Forelimb muscle (tissue), 1 donor: ENCODE measurements around the gene SORCS2. TPM values are rescaled to one million over a fixed set of nuclear protein-coding genes. Genes with fewer than 3 reads are reported as not detected.

Experiments
- DNase-seq: peaks from one replicate; pipeline ENCODE4 v3.0.0-alpha.2; 2013; ENCODE audit warnings: low read depth
- polyA plus RNA-seq: library from polyadenylated mRNA; unstranded; fragments of 120-200 nt; gene quantifications from one replicate; pipeline ENCODE4 v1.2.1, GENCODE V29; 2013; ENCODE audit not compliant: insufficient read length

Gene SORCS2
- polyA plus RNA-seq, 1 donor, result 8.8 TPM

GRCh38 chr4:7505116-7505900 lies 313.0 kb downstream of the SORCS2 start:
- DNase-seq, result no peak

- no peak for DNase-seq
Measured at GRCh38 chr4:7506119-7506518, 313.8 kb downstream of the SORCS2 start.

- no peak for DNase-seq
Measured at GRCh38 chr4:7506572-7506971, 314.2 kb downstream of the SORCS2 start.

- no peak for DNase-seq
Measured at GRCh38 chr4:7507381-7507780, 315.0 kb downstream of the SORCS2 start.

- DNase-seq, result no peak
Measured at GRCh38 chr4:7510066-7510465, 317.7 kb downstream of the SORCS2 start.

GRCh38 chr4:7510538-7510937 lies 318.2 kb downstream of the SORCS2 start:
- no peak for DNase-seq

- DNase-seq, result no peak
Measured at GRCh38 chr4:7511525-7511924, 319.2 kb downstream of the SORCS2 start.

GRCh38 chr4:7512428-7512827 lies 320.1 kb downstream of the SORCS2 start:
- no peak for DNase-seq

GRCh38 chr4:7512946-7513345 lies 320.6 kb downstream of the SORCS2 start:
- no peak for DNase-seq

- no peak for DNase-seq
Measured at GRCh38 chr4:7513671-7514070, 321.3 kb downstream of the SORCS2 start.

GRCh38 chr4:7514281-7514680 lies 321.9 kb downstream of the SORCS2 start:
- no peak for DNase-seq

GRCh38 chr4:7514789-7515188 lies 322.5 kb downstream of the SORCS2 start:
- no peak for DNase-seq

GRCh38 chr4:7515390-7515902 lies 323.1 kb downstream of the SORCS2 start:
- no peak for DNase-seq

- DNase-seq, result no peak
Measured at GRCh38 chr4:7516096-7516772, 323.9 kb downstream of the SORCS2 start.

GRCh38 chr4:7516773-7517144 lies 324.4 kb downstream of the SORCS2 start:
- DNase-seq, result no peak

- DNase-seq, result no peak
Measured at GRCh38 chr4:7518871-7519637, 326.7 kb downstream of the SORCS2 start.

GRCh38 chr4:7519638-7520376 lies 327.5 kb downstream of the SORCS2 start:
- DNase-seq, result no peak

- no peak for DNase-seq
Measured at GRCh38 chr4:7521666-7522065, 329.3 kb downstream of the SORCS2 start.

GRCh38 chr4:7522452-7523220 lies 330.3 kb downstream of the SORCS2 start:
- DNase-seq, result no peak

- DNase-seq, result no peak
Measured at GRCh38 chr4:7523526-7523925, 331.2 kb downstream of the SORCS2 start.
